ENCODE data around the gene HDAC1.
"Not testable (repeated sequence)": the region's sequence is repeated elsewhere in the genome, so short reads cannot be mapped to it uniquely, and the experiment has no call there.

- TF ChIP-seq POLR2A (IDR thresholded peaks at IDR 0.05; ENCODE audit: low read length); GATA1 (IDR thresholded peaks at IDR 0.05; ENCODE audit: low read depth, low read length): not testable (repeated sequence)
These were observed 7.1 kb upstream of the HDAC1 start for GRCh38 chr1:32284777-32285176.

Data from erythroblast (primary cell).